Measurements from ENCODE around the gene NLN.
"Not testable (repeated sequence)": the region's sequence is repeated elsewhere in the genome, so short reads cannot be mapped to it uniquely, and the experiment has no call there.

Gene NLN

GRCh38 chr5:65721720-65722574, at the start of gene NLN, which contains the start of gene SGTB:
Gene NLN, plus strand, starts transcription at chr5:65722205. Its CDS starts 169 bp downstream, at chr5:65722374.
Gene SGTB, minus strand, starts transcription at chr5:65722109. Its CDS starts 1,302 bp downstream, at chr5:65720807.
- peak; percentile 93 for DNase-seq

- no peak for DNase-seq
These were observed 49.2 kb upstream of the NLN start for GRCh38 chr5:65672796-65673195.

GRCh38 chr5:65674749-65675148, 47.3 kb upstream of the NLN start:
- no peak for DNase-seq

GRCh38 chr5:65676056-65676455, 45.9 kb upstream of the NLN start:
- not testable (repeated sequence) for DNase-seq

- DNase-seq: no peak
These were observed 39.9 kb upstream of the NLN start for GRCh38 chr5:65682148-65682547.

- no peak for DNase-seq
These were observed 28.9 kb upstream of the NLN start for GRCh38 chr5:65693121-65693520.

- no peak for DNase-seq
These were observed 26.7 kb upstream of the NLN start for GRCh38 chr5:65695162-65695755.

GRCh38 chr5:65695896-65696295, 26.1 kb upstream of the NLN start:
- no peak for DNase-seq

GRCh38 chr5:65696892-65697291, 25.1 kb upstream of the NLN start:
- DNase-seq: no peak

- DNase-seq: no peak
These were observed 22.7 kb upstream of the NLN start for GRCh38 chr5:65699338-65699737.

- no peak for DNase-seq
These were observed 20.0 kb upstream of the NLN start for GRCh38 chr5:65702036-65702435.

GRCh38 chr5:65704621-65705239, 17.3 kb upstream of the NLN start:
- no peak for DNase-seq

GRCh38 chr5:65707663-65708062, 14.3 kb upstream of the NLN start:
- DNase-seq: no peak

- DNase-seq: no peak
These were observed 13.9 kb upstream of the NLN start for GRCh38 chr5:65708145-65708544.

GRCh38 chr5:65718576-65719310, 3.3 kb upstream of the NLN start:
- no peak for DNase-seq

- peak; percentile 82 for DNase-seq
These were observed 820 bp upstream of the NLN start for GRCh38 chr5:65721050-65721719.

- peak; percentile 61 for DNase-seq
These were observed 784 bp downstream of the NLN start for GRCh38 chr5:65722575-65723403.

GRCh38 chr5:65727491-65728156, 5.6 kb downstream of the NLN start:
- DNase-seq: no peak

GRCh38 chr5:65728218-65728617, 6.2 kb downstream of the NLN start:
- DNase-seq: no peak

- DNase-seq: no peak
These were observed 8.9 kb downstream of the NLN start for GRCh38 chr5:65730910-65731309.

- not testable (repeated sequence) for DNase-seq
These were observed 10.0 kb downstream of the NLN start for GRCh38 chr5:65732046-65732445.
